ENCODE results near the gene TMPRSS6.

DNA sequence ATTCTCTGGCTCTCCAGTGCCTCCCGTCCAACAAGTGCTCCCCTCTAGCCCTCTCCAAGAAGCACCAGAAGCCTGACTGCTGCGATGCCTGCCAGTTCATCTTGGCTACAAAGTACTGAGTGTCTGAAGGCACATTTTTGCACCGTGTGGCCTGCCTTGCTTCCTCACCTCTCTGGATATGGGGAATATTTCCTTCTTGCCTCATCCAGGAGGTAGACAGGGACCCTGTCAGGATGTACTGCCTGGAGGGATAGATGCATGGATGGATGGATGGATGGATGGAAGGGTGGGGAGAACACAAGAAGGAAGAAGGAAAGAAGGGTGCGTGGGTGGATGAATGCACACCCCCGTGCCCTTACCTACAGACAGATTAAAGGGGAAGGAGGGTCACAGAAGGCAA is 30.4 kb downstream of the TMPRSS6 start:
- TF ChIP-seq EZH2 (IDR thresholded peaks at IDR 0.05; ENCODE audit: insufficient read depth, poor library complexity, severe bottlenecking): no peak
- no peak for TF ChIP-seq EZH2phosphoT487 (IDR thresholded peaks at IDR 0.05; ENCODE audit: insufficient read depth, low read depth)
